Thyroid gland (tissue), 4 donors: Measurements from ENCODE around the gene DDR1. TPM values are rescaled to one million over a fixed set of nuclear protein-coding genes. Genes with fewer than 3 reads are reported as not detected.

Experiments
- DNase-seq, 2 donors: peaks; one replicate each; pipeline ENCODE4 v3.0.0-alpha.2; 2019
- H3K27ac ChIP-seq, 3 donors: fragments of 200-600 bp; sonication (generic); 1 replicate in 2 of 3; 2 replicates in 1 of 3; pipeline ENCODE4 v1.5.1; 2016 to 2019; ENCODE audit warnings: mild to moderate bottlenecking in 1 of 3, moderate library complexity in 1 of 3
- H3K27me3 ChIP-seq: fragments of 200-600 bp; sonication (generic); one replicate; pipeline ENCODE4 v1.5.1; 2019
- H3K36me3 ChIP-seq, 2 donors: fragments of 200-600 bp; sonication (generic); one replicate each; pipeline ENCODE4 v1.5.1; 2016 to 2019
- H3K4me1 ChIP-seq, 2 donors: fragments of 200-600 bp; sonication (generic); one replicate each; pipeline ENCODE4 v1.5.1; 2017 to 2019
- H3K4me3 ChIP-seq, 3 donors: fragments of 200-600 bp; sonication (generic); replicated peaks in 1 of 3; 1 replicate in 2 of 3; 2 replicates in 1 of 3; pipeline ENCODE4 v1.5.1; 2016; ENCODE audit warnings: mild to moderate bottlenecking in 1 of 3
- H3K9me3 ChIP-seq: fragments of 200-600 bp; sonication (generic); one replicate; pipeline ENCODE4 v1.5.1; 2017
- POLR2A ChIP-seq, 2 donors: fragments of 450-650 bp; IDR thresholded peaks; one replicate each; pipeline ENCODE4 v1.6.1; 2017; ENCODE audit warnings: antibody characterized with exemption in 2 of 2, mild to moderate bottlenecking in 2 of 2, moderate library complexity in 1 of 2
- WGBS, 2 donors: methylation state at CpG; one replicate each; pipeline ENCODE4 v1.1.5; 2017; 5-methylcytosine and 5-hydroxymethylcytosine counted together
- intact Hi-C: fragments of 100-400 bp; cut with DNase I; formaldehyde crosslinking; loops from one replicate; pipeline ENCODE4 v1.15.1; 2023
- total RNA-seq, 4 donors: library from RNA; depleted of rRNA; stranded (reverse); fragments of >200 nt; gene quantifications; one replicate each; pipeline ENCODE4 v1.2.3, GENCODE V29; 2016
- TF ChIP-seq, protein P1 (sequence below), 6 experiments: fragments of 200-600 bp in 3 of 6; fragments of 450-650 bp in 3 of 6; sonication (generic) in 3 of 6; IDR thresholded peaks; one replicate each; pipeline ENCODE4 v1.5.1; 2016 to 2019; ENCODE audit warnings: antibody characterized with exemption in 6 of 6, mild to moderate bottlenecking in 2 of 6, inconsistent platforms in 1 of 6, moderate library complexity in 1 of 6

DDR1 gene
- total RNA-seq, 4 donors from 2014 or later: 93.4 to 207 (median 131) TPM

DNA sequence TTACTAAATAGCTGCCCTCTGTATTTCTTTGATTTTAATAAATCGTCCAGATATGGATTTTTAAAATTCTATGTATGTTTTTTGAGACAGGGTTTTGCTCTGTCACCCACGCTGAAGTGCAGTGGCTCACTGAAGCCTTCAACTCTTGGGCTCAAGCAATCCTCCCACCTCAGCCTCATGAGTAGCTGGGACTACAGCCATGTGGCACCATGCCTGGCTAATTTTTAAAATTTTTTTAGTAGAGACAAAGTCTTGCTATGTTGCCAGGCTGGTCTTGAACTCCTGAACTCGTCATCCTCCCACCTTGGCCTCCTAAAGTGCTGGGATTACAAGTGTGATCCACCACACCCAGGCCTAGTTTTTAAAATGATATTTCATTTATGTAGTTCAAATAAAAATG is 47.4 kb upstream of the DDR1 start:
- Histone ChIP-seq H3K27ac (peak overlapping the region; percentile 0 to 76 (median 72)), H3K27me3 (no peaks in the 10 kb centered on the region), H3K36me3 (no peaks in the 10 kb centered on the region), H3K4me3 (no peak overlapping the region), H3K4me1 (peaks cover 21 to 46% of the 10 kb centered on the region in 2 donors), H3K9me3 (no peaks in the 10 kb centered on the region)
- DNase-seq: peak; percentile 42 to 75
- intact Hi-C loops: loop anchor here (10.0 kb wide), 1 partner anchor 248 kb away; no protein-coding TSS in a partner anchor
- TF ChIP-seq, protein P1, sequence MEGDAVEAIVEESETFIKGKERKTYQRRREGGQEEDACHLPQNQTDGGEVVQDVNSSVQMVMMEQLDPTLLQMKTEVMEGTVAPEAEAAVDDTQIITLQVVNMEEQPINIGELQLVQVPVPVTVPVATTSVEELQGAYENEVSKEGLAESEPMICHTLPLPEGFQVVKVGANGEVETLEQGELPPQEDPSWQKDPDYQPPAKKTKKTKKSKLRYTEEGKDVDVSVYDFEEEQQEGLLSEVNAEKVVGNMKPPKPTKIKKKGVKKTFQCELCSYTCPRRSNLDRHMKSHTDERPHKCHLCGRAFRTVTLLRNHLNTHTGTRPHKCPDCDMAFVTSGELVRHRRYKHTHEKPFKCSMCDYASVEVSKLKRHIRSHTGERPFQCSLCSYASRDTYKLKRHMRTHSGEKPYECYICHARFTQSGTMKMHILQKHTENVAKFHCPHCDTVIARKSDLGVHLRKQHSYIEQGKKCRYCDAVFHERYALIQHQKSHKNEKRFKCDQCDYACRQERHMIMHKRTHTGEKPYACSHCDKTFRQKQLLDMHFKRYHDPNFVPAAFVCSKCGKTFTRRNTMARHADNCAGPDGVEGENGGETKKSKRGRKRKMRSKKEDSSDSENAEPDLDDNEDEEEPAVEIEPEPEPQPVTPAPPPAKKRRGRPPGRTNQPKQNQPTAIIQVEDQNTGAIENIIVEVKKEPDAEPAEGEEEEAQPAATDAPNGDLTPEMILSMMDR (IDR thresholded peaks at IDR 0.05): no peak
- TF ChIP-seq POLR2A (IDR thresholded peaks at IDR 0.05): no peak
- 27 to 37% methylated on average over 3 of the region's 3 CpGs for WGBS, 2 donors

DNA sequence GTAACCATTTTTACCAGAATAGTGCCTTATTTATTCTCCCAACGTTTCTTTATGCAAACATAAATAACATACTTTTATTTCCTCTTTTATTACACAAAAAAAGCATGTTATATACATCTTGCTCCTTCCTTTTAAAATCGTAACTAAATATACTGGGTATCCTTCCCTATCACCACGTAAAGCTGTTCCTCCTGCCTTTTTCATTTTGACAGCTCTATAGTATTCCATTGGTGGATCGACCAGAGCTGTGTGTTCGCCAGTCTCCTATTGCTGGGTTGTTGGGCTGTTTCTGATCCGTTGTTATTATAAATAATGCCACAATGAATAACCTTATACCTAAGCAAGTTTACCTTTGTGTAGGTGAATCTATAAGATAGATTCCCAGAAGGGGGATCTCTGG is 46.9 kb upstream of the DDR1 start:
- Histone ChIP-seq H3K9me3 (no peaks in the 10 kb centered on the region), H3K4me3 (no peak overlapping the region), H3K4me1 (peaks cover 26 to 51% of the 10 kb centered on the region in 2 donors), H3K36me3 (no peaks in the 10 kb centered on the region), H3K27me3 (no peaks in the 10 kb centered on the region), H3K27ac (peak overlapping the region; percentile 0 to 76 (median 72))
- no peak for DNase-seq
- intact Hi-C loops: loop anchor here (10.0 kb wide), 1 partner anchor 247 kb away; no protein-coding TSS in a partner anchor
- TF ChIP-seq, protein P1 (IDR thresholded peaks at IDR 0.05): no peak
- no peak for TF ChIP-seq POLR2A (IDR thresholded peaks at IDR 0.05)
- 92 to 94% methylated on average over 6 of the region's 6 CpGs for WGBS, 2 donors

DNA sequence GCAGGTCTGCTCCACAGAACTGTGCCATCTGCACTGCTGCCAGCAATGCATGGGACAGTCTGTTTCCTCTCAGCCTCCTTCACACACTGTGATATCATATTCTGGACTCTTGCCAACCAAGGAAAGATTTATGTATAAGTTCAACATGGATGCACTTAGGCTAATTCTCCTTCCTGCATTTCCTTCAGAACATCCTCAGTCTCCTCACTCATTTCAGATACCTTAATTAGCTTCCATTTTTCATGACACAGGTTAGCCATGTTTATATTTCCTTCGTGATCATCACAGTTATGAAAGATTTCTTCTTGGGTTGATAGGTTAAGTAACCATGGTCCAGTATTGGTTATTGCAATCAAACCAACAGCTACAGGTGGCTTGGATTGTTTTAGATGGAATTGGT is 46.4 kb upstream of the DDR1 start:
- Histone ChIP-seq H3K36me3 (no peaks in the 10 kb centered on the region), H3K4me1 (peaks cover 30 to 55% of the 10 kb centered on the region in 2 donors), H3K4me3 (no peak overlapping the region), H3K27me3 (no peaks in the 10 kb centered on the region), H3K27ac (peak overlapping the region in 2 of 3 donors; percentile 0 to 72), H3K9me3 (no peaks in the 10 kb centered on the region)
- 53 to 90% methylated on average over 1 of the region's 1 CpG for WGBS, 2 donors
- intact Hi-C loops: loop anchor here (10.0 kb wide), 1 partner anchor 247 kb away; no protein-coding TSS in a partner anchor
- TF ChIP-seq POLR2A (IDR thresholded peaks at IDR 0.05): no peak
- TF ChIP-seq, protein P1 (IDR thresholded peaks at IDR 0.05): no peak
- no peak for DNase-seq

DNA sequence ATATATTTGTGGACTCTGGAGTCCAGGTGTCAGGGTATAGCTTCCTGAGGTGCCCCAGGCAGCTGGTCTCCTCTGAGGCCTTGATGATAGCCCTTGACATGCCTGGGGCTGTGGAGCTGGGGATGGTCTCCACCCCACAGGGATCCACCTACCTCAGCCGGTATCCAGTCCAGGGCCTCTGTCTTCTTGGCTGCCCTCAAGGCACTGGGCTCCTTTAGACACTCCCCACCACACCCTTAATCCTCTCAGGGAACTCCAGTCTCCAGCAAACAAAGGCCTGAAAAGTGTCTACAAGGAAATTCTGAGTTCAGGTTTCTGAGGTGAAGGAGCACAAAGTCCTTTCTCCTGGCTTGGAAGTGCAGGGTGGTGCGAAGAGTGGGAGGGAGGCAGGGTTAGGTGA is 44.6 kb upstream of the DDR1 start:
- DNase-seq: no peak
- 78 to 79% methylated on average over 2 of the region's 2 CpGs for WGBS, 2 donors
- no peak overlapping the region for H3K4me3 ChIP-seq
- no peaks in the 10 kb centered on the region for H3K27me3 ChIP-seq
- peaks cover 45 to 69% of the 10 kb centered on the region in 2 donors for H3K4me1 ChIP-seq
- no peaks in the 10 kb centered on the region for H3K9me3 ChIP-seq
- H3K36me3 ChIP-seq: no peaks in the 10 kb centered on the region
- peak overlapping the region in 1 of 3 donors; percentile 58 for H3K27ac ChIP-seq
- TF ChIP-seq, protein P1 (IDR thresholded peaks at IDR 0.05): no peak
- intact Hi-C loops: loop anchor here (10.0 kb wide), 1 partner anchor 245 kb away; no protein-coding TSS in a partner anchor

DNA sequence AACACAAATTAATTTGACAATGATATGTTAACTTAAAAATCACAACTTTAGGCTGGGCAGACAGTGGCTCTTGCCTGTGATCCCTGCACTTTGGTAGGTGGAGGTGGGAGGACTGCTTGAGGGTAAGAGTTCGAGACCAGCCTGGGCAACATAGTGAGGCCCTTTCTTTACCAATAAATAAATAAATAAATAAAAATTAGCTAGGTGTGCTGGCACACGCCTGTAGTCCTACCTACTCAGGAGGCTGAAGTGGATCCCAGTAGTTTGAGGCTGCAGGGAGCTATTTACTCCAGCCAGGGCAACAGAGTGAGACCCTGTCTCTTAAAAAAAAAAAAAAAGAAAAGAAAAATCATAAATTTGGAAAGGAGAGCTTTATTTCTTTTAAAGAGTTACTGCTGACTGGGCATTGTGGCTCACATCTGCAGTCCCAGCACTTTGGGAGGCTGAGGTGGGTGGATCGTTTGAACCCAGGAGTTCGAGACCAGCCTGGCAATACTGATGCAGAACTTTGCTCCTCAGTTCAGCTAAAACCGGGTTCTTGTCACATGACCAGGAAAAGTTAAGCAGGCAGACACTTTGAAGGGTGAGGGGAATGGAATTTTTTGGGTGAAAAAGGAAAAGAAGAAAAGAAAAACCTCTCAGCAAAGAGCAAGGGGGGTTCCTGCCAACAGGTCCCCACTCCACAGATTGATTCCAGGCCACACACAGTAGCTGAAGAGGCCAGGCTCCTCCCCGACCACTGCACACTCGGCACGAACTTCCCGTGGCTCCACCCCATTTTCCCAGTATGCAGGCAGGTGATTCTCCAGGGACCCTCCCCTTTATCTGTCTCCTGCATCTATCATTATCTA is 44.0 kb upstream of the DDR1 start:
- Histone ChIP-seq H3K9me3 (no peaks in the 10 kb centered on the region), H3K27ac (peak overlapping the region in 1 of 3 donors; percentile 58), H3K36me3 (no peaks in the 10 kb centered on the region), H3K27me3 (no peaks in the 10 kb centered on the region), H3K4me1 (peaks cover 45 to 63% of the 10 kb centered on the region in 2 donors), H3K4me3 (no peak overlapping the region)
- intact Hi-C loops: no loop called here
- TF ChIP-seq POLR2A (IDR thresholded peaks at IDR 0.05): no peak
- TF ChIP-seq, protein P1 (IDR thresholded peaks at IDR 0.05): no peak
- WGBS, 2 donors: 68% methylated on average over 9 of the region's 9 CpGs
- DNase-seq: peak in 1 of 2 donors; percentile 51
